Activated CD4-positive, alpha-beta T cell treated with anti-CD3 and anti-CD28 coated beads for 1 hour (primary cell): ENCODE measurements around the gene AIFM3.

Experiments used
- DNase-seq: peaks from one replicate; pipeline ENCODE4 v3.0.0-alpha.2; 2020

Gene AIFM3

GRCh38 chr22:21030032-21030431 is 63.0 kb downstream of the AIFM3 start:
- DNase-seq, result no peak
